ENCODE results near the gene SLC16A3.

SLC16A3 gene

DNA sequence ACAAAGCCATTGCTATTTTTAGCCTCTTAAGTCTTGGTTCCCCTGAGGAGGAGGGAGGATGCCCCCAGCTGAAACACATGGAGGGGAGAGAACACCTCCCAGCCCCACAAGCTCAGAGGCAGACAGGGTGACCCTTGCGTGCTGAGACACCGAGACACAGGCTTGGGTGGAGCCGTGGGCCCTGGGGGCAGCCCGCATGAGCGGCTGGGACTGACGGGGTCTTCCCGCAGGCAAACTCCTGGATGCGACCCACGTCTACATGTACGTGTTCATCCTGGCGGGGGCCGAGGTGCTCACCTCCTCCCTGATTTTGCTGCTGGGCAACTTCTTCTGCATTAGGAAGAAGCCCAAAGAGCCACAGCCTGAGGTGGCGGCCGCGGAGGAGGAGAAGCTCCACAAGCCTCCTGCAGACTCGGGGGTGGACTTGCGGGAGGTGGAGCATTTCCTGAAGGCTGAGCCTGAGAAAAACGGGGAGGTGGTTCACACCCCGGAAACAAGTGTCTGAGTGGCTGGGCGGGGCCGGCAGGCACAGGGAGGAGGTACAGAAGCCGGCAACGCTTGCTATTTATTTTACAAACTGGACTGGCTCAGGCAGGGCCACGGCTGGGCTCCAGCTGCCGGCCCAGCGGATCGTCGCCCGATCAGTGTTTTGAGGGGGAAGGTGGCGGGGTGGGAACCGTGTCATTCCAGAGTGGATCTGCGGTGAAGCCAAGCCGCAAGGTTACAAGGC, 9.8 kb downstream of the SLC16A3 start:
- TF ChIP-seq, protein P1, sequence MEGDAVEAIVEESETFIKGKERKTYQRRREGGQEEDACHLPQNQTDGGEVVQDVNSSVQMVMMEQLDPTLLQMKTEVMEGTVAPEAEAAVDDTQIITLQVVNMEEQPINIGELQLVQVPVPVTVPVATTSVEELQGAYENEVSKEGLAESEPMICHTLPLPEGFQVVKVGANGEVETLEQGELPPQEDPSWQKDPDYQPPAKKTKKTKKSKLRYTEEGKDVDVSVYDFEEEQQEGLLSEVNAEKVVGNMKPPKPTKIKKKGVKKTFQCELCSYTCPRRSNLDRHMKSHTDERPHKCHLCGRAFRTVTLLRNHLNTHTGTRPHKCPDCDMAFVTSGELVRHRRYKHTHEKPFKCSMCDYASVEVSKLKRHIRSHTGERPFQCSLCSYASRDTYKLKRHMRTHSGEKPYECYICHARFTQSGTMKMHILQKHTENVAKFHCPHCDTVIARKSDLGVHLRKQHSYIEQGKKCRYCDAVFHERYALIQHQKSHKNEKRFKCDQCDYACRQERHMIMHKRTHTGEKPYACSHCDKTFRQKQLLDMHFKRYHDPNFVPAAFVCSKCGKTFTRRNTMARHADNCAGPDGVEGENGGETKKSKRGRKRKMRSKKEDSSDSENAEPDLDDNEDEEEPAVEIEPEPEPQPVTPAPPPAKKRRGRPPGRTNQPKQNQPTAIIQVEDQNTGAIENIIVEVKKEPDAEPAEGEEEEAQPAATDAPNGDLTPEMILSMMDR (IDR thresholded peaks at IDR 0.05) = no peak

DNA sequence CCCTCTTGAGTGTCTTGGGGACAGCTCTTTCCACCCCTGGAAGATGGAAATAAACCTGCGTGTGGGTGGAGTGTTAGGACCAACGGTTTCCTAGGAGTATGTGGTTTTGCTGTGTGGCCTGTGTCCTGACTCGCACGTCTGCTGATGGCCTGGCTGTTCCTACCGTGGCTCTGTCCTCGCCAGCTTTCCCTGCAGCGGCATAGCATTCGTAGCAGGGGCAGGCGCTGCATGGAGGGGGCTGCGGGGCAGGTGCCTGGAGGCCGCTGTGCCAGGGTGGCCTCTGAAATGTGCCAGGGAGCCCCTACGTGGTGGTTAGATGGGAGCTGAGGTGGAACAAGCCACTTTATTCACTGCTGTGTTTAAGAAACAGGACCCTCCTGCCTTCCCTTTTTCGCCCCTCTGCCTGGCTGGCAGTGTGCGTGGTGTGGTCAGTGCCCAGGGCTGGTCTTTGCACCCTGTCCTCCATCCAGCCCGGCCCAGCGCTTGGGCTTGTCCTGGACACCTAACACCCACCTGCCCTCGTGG, 10.6 kb downstream of the SLC16A3 start:
- TF ChIP-seq, protein P1 (IDR thresholded peaks at IDR 0.05) = no peak

DNA sequence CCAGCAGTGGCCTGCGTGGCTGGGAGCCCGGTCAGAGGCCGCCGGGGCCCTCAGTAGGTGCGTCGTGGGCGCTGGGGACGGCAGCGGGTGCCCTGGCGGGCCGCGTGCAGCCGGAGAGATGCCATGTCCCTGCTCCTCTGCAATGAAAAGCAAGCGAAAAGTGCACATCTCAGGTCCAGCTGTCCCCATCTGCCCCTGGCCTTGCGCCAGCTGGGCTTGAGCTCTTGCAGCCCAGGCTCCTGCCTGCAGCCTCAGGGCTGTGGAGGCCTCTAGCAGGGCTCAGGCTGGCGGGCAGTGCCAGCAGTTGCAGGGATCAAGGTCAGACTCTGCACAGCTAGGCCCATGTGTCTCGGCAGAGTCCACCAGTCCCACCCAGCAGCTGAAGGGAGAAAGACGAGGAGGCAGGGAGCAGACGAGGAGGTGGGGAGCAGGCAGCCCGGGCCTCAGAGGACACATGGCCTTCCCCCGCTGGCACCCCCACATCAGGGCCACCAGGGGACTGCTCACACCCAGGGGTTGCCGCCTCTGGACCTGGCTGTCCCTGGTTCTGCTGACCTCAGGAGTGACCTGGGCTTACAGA, 11.2 kb downstream of the SLC16A3 start:
- TF ChIP-seq, protein P1 (IDR thresholded peaks at IDR 0.05) = no peak

DNA sequence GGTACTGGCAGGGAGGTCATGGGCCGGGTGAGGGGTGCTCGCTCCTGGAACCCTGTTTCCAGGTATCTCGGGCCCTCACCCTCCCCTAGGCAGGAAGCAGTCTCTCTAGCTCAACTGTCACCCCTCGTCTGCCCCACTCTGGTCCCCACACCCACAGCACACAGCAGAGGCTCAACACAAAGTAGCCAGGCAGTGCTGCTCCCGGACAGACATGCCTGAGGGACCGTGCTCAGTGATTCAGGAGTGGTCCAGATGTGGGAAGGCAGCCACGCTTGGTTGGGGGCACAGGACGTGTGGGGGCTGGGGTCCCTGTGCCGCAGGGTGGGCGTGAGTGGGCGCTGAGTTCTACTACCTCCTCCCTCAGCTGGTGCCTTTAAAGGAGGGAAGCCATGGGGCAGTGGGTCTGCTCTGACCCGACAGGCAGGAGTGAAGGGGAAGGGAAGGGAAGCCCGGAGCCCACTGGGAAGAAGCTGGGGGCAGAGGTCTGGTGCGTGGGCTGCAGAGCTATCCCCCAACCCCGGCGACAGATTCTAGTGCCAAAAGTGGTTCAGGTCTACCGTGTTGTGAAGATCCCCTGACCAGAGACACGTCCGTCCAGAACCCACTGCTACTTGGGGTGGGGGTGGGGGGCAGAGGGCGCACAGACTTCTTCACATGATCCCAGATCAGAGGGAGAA, 11.8 kb downstream of the SLC16A3 start:
- TF ChIP-seq, protein P1 (IDR thresholded peaks at IDR 0.05) = no peak

DNA sequence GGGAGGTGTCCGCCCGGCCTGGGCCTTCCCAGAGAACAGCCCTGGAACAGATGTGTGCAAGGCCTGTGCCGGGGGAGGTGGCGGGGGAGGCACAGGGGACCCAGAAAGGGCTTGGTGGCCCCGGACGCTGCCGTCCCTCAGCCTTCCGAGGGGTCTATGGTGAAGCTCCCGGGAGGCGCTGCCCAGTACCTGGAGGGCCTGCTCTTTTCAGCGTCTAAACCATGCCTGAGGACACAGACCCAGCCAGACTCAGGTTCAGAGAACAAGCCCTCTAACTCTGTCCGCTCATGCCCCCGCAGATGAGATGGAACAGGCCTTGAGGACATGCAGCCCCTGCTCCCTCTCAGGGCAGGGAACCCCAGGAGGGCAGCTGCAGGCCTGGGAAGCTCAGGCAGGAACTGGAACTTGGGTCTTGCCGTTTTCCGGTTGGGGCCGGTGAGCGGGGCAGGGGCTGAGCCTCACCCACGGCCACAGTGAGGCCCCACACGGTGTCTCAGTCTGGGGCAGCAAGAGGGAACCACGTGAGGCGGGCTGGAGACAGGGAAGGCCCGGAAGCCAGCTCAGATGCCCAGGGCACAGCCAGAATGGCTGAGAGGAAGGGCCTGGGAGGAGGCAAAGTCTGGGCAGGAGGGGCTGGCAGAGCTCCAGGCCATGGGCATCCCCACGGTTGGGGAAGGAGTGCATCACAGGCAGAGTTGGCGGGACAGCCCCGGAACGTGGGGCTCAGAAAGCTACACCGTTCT, 12.5 kb downstream of the SLC16A3 start:
- TF ChIP-seq, protein P1 (IDR thresholded peaks at IDR 0.05) = no peak

DNA sequence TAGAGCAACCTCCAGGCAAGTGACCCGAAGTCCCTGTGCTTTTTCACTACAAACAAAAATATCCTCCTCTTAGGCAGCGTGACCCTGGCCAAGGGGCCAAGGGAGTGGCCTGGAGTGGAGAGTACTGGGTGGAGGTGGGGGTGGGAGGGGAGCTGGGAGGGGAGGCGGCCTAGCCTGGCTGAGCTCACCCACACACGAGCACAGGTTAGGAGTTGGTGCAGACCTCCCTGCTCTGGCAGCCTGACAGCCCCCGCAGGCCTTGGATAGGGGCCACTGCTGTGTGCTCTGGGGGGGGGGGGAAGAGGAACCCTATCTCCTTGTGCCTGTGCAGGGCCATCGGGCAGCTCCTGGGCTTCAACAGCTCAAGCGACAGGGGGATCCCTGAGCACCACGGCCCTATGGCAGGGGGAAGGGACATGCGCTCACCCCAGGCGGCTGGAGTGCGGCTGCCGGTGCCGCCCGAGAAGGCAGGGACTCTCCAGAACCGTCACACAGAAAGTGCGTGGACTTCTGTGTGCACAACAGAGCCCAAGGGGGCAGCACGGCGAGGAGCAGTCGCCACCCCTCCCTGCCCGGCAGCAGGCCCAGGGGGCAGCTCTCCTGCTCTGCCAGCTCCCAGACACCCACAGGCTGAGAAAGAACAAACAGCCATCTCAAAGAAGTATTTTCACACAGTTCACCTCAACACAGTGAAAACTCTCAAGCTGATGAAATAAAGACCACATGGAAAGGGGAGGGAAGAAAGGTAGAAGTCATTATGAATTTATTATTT, 13.3 kb downstream of the SLC16A3 start:
- TF ChIP-seq, protein P1 (IDR thresholded peaks at IDR 0.05) = no peak

DNA sequence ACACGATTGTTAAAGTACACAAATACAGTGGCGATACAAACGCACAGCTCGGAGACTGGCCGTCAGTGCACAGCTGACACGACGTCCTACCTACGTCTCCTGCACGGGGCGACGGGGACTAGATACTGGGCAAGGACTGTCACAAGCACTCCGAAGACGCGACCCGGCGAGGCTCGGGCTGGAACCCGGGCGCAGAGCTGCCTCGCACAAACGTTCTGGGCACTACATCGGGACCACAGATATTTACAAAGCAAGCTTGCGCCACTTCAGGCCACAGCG, 13.8 kb downstream of the SLC16A3 start:
- TF ChIP-seq, protein P1 (IDR thresholded peaks at IDR 0.05) = no peak
